Mucosa of descending colon (tissue), 3 donors: ENCODE results near the gene TBC1D14. TPM values are rescaled to one million over a fixed set of nuclear protein-coding genes. Genes with fewer than 3 reads are reported as not detected.

Experiments
- ATAC-seq: fragments of 200-7000 bp; cut with Tn5 transposase; one replicate; pipeline ENCODE4 v1.9.1; 2020; ENCODE audit warnings: mild to moderate bottlenecking, moderate library complexity
- DNase-seq, 3 donors: peaks; one replicate each; pipeline ENCODE4 v3.0.0-alpha.2; 2020
- H3K36me3 ChIP-seq: fragments of 200-600 bp; one replicate; pipeline ENCODE4 v1.8.0; 2021; ENCODE audit warnings: low read depth, mild to moderate bottlenecking
- H3K4me1 ChIP-seq: fragments of 200-600 bp; one replicate; pipeline ENCODE4 v1.8.0; 2021; ENCODE audit warnings: low read depth, mild to moderate bottlenecking
- H3K4me3 ChIP-seq: fragments of 200-600 bp; one replicate; pipeline ENCODE4 v1.8.0; 2021; ENCODE audit warnings: mild to moderate bottlenecking
- H3K9me3 ChIP-seq: fragments of 200-600 bp; one replicate; pipeline ENCODE4 v1.8.0; 2021; ENCODE audit warnings: mild to moderate bottlenecking
- intact Hi-C, 2 donors: fragments of 100-400 bp; cut with DNase I in 1 of 2; cut with micrococcal nuclease in 1 of 2; formaldehyde crosslinking; loops; one replicate each; pipeline versions ENCODE4 v1.11.0 to v1.11.1; 2022; cut with DNase I, micrococcal nuclease
- total RNA-seq, 3 donors: library from RNA; stranded (reverse); fragmentation: NEBNext Ultra II Directional in 2 of 3; extraction: Animal tissue kit (Norgen Biotek cat#: 25700) in 2 of 3; gene quantifications; one replicate each; pipeline versions ENCODE4 v1.2.1 to v1.2.4, GENCODE V29; 2021 to 2023
- TF ChIP-seq, protein P1 (sequence below): fragments of 200-600 bp; IDR thresholded peaks from one replicate; pipeline ENCODE4 v1.8.0; 2022; ENCODE audit warnings: antibody characterized with exemption, mild to moderate bottlenecking
- donor health status: DM: no; HTN: no; CAD: no; lungs with moderate emphysema.
- donor health status: DM: no; HTN: no; CAD: no.
- donor health status: DM: no; HTN: yes; CAD: no.

Gene TBC1D14
- total RNA-seq, 3 donors from 2014 or later: 51.8 to 70.8 (median 56.2) TPM

- DNase-seq (no peak), ATAC-seq (no peak)
- TF ChIP-seq, protein P1, sequence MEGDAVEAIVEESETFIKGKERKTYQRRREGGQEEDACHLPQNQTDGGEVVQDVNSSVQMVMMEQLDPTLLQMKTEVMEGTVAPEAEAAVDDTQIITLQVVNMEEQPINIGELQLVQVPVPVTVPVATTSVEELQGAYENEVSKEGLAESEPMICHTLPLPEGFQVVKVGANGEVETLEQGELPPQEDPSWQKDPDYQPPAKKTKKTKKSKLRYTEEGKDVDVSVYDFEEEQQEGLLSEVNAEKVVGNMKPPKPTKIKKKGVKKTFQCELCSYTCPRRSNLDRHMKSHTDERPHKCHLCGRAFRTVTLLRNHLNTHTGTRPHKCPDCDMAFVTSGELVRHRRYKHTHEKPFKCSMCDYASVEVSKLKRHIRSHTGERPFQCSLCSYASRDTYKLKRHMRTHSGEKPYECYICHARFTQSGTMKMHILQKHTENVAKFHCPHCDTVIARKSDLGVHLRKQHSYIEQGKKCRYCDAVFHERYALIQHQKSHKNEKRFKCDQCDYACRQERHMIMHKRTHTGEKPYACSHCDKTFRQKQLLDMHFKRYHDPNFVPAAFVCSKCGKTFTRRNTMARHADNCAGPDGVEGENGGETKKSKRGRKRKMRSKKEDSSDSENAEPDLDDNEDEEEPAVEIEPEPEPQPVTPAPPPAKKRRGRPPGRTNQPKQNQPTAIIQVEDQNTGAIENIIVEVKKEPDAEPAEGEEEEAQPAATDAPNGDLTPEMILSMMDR: no peak
- intact Hi-C loops: loop anchor here in 1 of 2 donors (10.0 kb wide), 1 partner anchor 80 kb away; the partner anchor contains the start of gene TBC1D14
- Histone ChIP-seq H3K36me3 (no peaks in the 10 kb centered on the region), H3K4me1 (peaks cover 40% of the 10 kb centered on the region), H3K4me3 (no peak overlapping the region), H3K9me3 (no peaks in the 10 kb centered on the region)
These were observed 75.2 kb downstream of the TBC1D14 start for GRCh38 chr4:6984612-6985425.

DNA sequence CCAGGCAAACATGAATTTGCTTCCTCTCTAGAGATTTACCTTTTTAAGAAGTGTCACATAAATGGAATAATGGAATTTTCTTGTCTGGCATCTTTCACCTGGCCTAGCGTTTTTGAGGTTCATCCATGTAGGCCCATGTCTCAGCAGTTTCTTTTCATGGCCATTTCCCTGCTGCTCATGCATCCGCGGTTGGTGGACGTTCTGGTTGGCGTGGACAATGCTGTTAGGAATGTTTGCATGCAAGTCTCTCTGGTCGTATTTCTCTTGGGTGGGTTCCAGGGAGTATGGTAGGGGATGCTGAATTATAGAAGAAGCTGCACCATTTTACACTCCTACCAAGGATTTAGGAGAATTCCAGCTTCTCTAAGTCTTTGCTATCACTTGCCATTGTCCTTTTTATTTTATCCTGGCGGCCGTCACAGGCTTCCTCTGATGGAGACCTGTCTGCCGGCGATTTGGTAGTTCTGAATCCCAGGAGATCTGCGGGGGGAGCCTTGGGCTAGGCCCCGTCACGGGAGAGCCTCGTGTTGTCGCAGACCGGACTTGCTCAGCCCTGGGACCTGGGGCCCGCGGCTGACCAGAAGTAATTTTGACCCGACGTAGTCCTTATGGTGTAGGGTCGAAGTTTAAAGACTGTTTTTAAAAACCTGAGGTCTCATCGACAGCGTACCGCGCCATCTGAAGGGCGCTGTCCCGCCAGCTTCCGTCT lies 76.6 kb downstream of the TBC1D14 start:
- peak overlapping the region; percentile 38 for H3K4me3 ChIP-seq
- no peaks in the 10 kb centered on the region for H3K9me3 ChIP-seq
- DNase-seq: no peak
- H3K4me1 ChIP-seq: peaks cover 40% of the 10 kb centered on the region
- H3K36me3 ChIP-seq: no peaks in the 10 kb centered on the region
- TF ChIP-seq, protein P1: no peak
- intact Hi-C loops: loop anchor here in 1 of 2 donors (10.0 kb wide), 1 partner anchor 81 kb away; the partner anchor contains the start of gene TBC1D14
- peak; percentile 18 for ATAC-seq

- intact Hi-C loops: loop anchor here in 1 of 2 donors (10.0 kb wide), 1 partner anchor 82 kb away; the partner anchor contains the start of gene TBC1D14
- H3K9me3 ChIP-seq: no peaks in the 10 kb centered on the region
- H3K4me3 ChIP-seq: peak overlapping the region; percentile 38
- H3K4me1 ChIP-seq: peaks cover 44% of the 10 kb centered on the region
- TF ChIP-seq, protein P1: no peak
- no peaks in the 10 kb centered on the region for H3K36me3 ChIP-seq
- ATAC-seq: peak; percentile 97
- DNase-seq: peak; percentile 97 to 98 (median 97)
These were observed 77.4 kb downstream of the TBC1D14 start for GRCh38 chr4:6986781-6987587.

DNA sequence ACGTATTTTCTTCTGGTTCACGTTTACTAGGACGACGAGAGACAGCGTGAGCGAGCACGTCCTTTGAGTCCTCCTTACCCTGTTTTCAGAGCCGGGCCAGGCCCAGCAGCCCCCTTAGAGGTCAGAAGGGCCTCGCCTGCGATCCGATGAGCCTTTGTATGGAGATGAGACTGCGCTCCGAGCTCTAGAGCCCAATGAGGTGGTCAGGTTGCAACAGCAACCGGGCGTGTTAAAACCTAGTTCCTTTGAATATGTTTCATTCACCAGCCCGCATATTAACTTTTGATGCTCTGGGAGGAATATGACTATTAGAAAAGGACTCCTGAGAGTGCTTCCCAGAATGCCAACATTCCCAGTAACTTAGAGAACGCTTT lies 77.9 kb downstream of the TBC1D14 start:
- peak overlapping the region; percentile 38 for H3K4me3 ChIP-seq
- no peak for DNase-seq
- peak; percentile 2 for ATAC-seq
- TF ChIP-seq, protein P1: no peak
- no peaks in the 10 kb centered on the region for H3K36me3 ChIP-seq
- no peaks in the 10 kb centered on the region for H3K9me3 ChIP-seq
- peaks cover 50% of the 10 kb centered on the region for H3K4me1 ChIP-seq
- intact Hi-C loops: loop anchor here in 1 of 2 donors (10.0 kb wide), 1 partner anchor 83 kb away; the partner anchor contains the start of gene TBC1D14
